Esophagus squamous epithelium (tissue), 4 donors: ENCODE measurements around the gene IKZF2.

Source experiments
- POLR2A ChIP-seq, 4 donors: fragments of 450-650 bp; IDR thresholded peaks; one replicate each; pipeline ENCODE4 v1.6.1; 2017; ENCODE audit warnings: antibody characterized with exemption in 4 of 4, mild to moderate bottlenecking in 4 of 4, moderate library complexity in 3 of 4
- TF ChIP-seq, protein P1 (sequence below), 6 experiments: fragments of 450-650 bp in 4 of 6; fragments of 200-600 bp in 2 of 6; sonication (generic) in 2 of 6; IDR thresholded peaks; one replicate each; pipeline ENCODE4 v1.5.1; 2016 to 2019; ENCODE audit warnings: antibody characterized with exemption in 6 of 6, mild to moderate bottlenecking in 4 of 6, moderate library complexity in 4 of 6

DNA sequence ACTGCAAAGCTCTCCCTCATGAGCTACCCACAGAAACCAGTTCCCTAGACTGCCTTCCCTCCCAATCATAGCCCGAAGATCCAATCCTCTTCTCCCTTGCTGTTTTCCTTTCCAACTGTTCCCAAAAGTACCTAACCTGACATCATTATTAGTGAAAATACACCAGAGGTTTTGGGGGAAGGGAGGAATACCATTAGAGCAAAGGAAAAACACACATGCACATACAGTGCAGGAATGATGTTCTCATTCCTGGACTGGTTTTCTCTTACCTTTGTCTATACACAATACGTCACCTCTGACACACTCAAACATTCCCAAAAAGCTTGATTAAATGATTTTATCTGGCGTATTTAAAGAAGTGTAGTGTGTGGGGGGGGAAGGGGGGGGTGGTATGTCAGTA, 46.2 kb downstream of the IKZF2 start:
- TF ChIP-seq, protein P1, sequence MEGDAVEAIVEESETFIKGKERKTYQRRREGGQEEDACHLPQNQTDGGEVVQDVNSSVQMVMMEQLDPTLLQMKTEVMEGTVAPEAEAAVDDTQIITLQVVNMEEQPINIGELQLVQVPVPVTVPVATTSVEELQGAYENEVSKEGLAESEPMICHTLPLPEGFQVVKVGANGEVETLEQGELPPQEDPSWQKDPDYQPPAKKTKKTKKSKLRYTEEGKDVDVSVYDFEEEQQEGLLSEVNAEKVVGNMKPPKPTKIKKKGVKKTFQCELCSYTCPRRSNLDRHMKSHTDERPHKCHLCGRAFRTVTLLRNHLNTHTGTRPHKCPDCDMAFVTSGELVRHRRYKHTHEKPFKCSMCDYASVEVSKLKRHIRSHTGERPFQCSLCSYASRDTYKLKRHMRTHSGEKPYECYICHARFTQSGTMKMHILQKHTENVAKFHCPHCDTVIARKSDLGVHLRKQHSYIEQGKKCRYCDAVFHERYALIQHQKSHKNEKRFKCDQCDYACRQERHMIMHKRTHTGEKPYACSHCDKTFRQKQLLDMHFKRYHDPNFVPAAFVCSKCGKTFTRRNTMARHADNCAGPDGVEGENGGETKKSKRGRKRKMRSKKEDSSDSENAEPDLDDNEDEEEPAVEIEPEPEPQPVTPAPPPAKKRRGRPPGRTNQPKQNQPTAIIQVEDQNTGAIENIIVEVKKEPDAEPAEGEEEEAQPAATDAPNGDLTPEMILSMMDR (IDR thresholded peaks at IDR 0.05), result no peak
- no peak for TF ChIP-seq POLR2A (IDR thresholded peaks at IDR 0.05)
